ENCODE data around the gene CTDNEP1. TPM values are rescaled to one million over a fixed set of nuclear protein-coding genes. Genes with fewer than 3 reads are reported as not detected.

Gene CTDNEP1
- total and polyA plus RNA-seq, 2 donors (not counting 3 experiments of a cell fraction or from before 2014, with no cell fraction given) = 130 to 143 TPM

- Histone ChIP-seq H3K27me3 (ENCODE audit: control insufficient read depth in 2 of 2, insufficient read depth in 2 of 2, low read length in 2 of 2) (no peaks in the 10 kb centered on the region), H2AFZ (ENCODE audit: low read depth, low read length) (no peak overlapping the region), H3K4me1 (ENCODE audit: control insufficient read depth, extremely low read depth, insufficient read depth, low read length) (no peaks in the 10 kb centered on the region), H4K20me1 (replicated peaks; ENCODE audit: control insufficient read depth, extremely low read depth, insufficient read depth, low read length) (peaks cover 4% of the 10 kb centered on the region), H3K9me3 (replicated peaks; ENCODE audit: control insufficient read depth, insufficient read depth, low read length) (no peaks in the 10 kb centered on the region), H3K4me3 (replicated peaks in 1 of 3; ENCODE audit: insufficient read depth in 1 of 3, low read depth in 1 of 3, low read length in 3 of 3) (no peak overlapping the region), H3K79me2 (ENCODE audit: control insufficient read depth, insufficient read depth, low read length) (peaks cover 37% of the 10 kb centered on the region), H3K36me3 (ENCODE audit: control insufficient read depth in 2 of 2, extremely low read depth in 1 of 2, insufficient read depth in 2 of 2, low read length in 2 of 2) (peaks cover 12 to 32% of the 10 kb centered on the region in 2 experiments), H3K9me1 (replicated peaks; ENCODE audit: control insufficient read depth, extremely low read depth, insufficient read depth, low read length) (no peaks in the 10 kb centered on the region), H3K27ac (ENCODE audit: insufficient read depth, low read depth, low read length) (no peak overlapping the region), H3K9ac (replicated peaks; ENCODE audit: extremely low read depth, insufficient read depth, low read length) (no peak overlapping the region), H3K4me2 (ENCODE audit: insufficient read depth, low read length) (no peak overlapping the region)
- BruUV-seq (replicated peaks) = no TSS peak
- no peak for DNase-seq (ENCODE audit: low read depth, low spot score)
- no peak for TF ChIP-seq POLR2AphosphoS5 (IDR thresholded peaks at IDR 0.05; ENCODE audit: insufficient read depth, low read depth, low read length)
- no peak for TF ChIP-seq CTCF (IDR thresholded peaks at IDR 0.05; ENCODE audit: extremely low read depth in 1 of 2, insufficient read depth in 1 of 2, low read depth in 1 of 2, low read length in 2 of 2)
- TF ChIP-seq GATA2 (IDR thresholded peaks at IDR 0.05; ENCODE audit: insufficient read depth, insufficient read length, low read depth, low read length) = no peak
- TF ChIP-seq POLR2A (IDR thresholded peaks at IDR 0.05; ENCODE audit: low read depth, low read length) = no peak
- TF ChIP-seq EZH2 (IDR thresholded peaks at IDR 0.05; ENCODE audit: borderline replicate concordance, low read depth, low read length, severe bottlenecking) = no peak
- TF ChIP-seq MAX (IDR thresholded peaks at IDR 0.05; ENCODE audit: insufficient read depth, insufficient read length) = no peak
- no peak for TF ChIP-seq FOS (IDR thresholded peaks at IDR 0.05; ENCODE audit: borderline replicate concordance, insufficient read depth, low read length)
- no peak for TF ChIP-seq JUN (IDR thresholded peaks at IDR 0.05; ENCODE audit: borderline replicate concordance, insufficient read depth, insufficient read length, low read depth)
- intact Hi-C loops (cut with micrococcal nuclease) = no loop called here
- ChIA-PET CTCF (interaction anchor here (0.9 kb wide), 1 partner anchor 9 kb away, joined by 3 read pairs; no protein-coding TSS in a partner anchor), POLR2A (no interaction called here)
- dilution Hi-C loops (cut with MboI; ENCODE audit: extremely low pct_ligation_motif_present, low sequenced_read_pairs) = no loop called here
- FAIRE-seq = no peak
These were observed 22.0 kb downstream of the CTDNEP1 start for GRCh38 chr17:7229504-7229903.

Data from endothelial cell of umbilical vein (primary cell).